Aorta (tissue), 5 donors: ENCODE data around the gene NDUFA8. TPM values are rescaled to one million over a fixed set of nuclear protein-coding genes. Genes with fewer than 3 reads are reported as not detected.

Experiments
- ATAC-seq: fragments of 200-7000 bp; cut with Tn5 transposase; one replicate; pipeline ENCODE4 v1.9.1; 2022; ENCODE audit warnings: moderate library complexity; ENCODE audit not compliant: low FRiP score
- DNase-seq, 2 donors: peaks; one replicate each; pipeline ENCODE4 v3.0.0-alpha.2; 2020
- H3K27ac ChIP-seq, 2 donors: one replicate each; pipeline ENCODE4 v1.5.1; 2013; ENCODE audit warnings: low read length in 2 of 2, mild to moderate bottlenecking in 2 of 2, moderate library complexity in 2 of 2, control low read depth in 1 of 2, inconsistent platforms in 1 of 2, low read depth in 1 of 2
- H3K27me3 ChIP-seq, 2 donors: one replicate each; pipeline ENCODE4 v1.6.1; 2013; ENCODE audit warnings: control low read depth in 1 of 2, low read length in 1 of 2, mild to moderate bottlenecking in 1 of 2, moderate library complexity in 1 of 2; ENCODE audit not compliant: insufficient read depth in 2 of 2, control insufficient read depth in 1 of 2
- H3K36me3 ChIP-seq, 2 donors: one replicate each; pipeline ENCODE4 v1.6.1; 2013; ENCODE audit warnings: control low read depth in 1 of 2, low read length in 1 of 2, mild to moderate bottlenecking in 1 of 2; ENCODE audit not compliant: insufficient read depth in 2 of 2, control insufficient read depth in 1 of 2
- H3K4me1 ChIP-seq, 2 donors: one replicate each; pipeline ENCODE4 v1.6.1; 2013; ENCODE audit warnings: low read length in 2 of 2, control low read depth in 1 of 2, mild to moderate bottlenecking in 1 of 2, moderate library complexity in 1 of 2; ENCODE audit not compliant: insufficient read depth in 2 of 2, control insufficient read depth in 1 of 2
- H3K4me3 ChIP-seq, 2 donors: one replicate each; pipeline ENCODE4 v1.5.1; 2013; ENCODE audit warnings: low read length in 2 of 2, control low read depth in 1 of 2, mild to moderate bottlenecking in 1 of 2
- H3K9me3 ChIP-seq: one replicate; pipeline ENCODE4 v1.6.1; 2013; ENCODE audit warnings: mild to moderate bottlenecking, low read length; ENCODE audit not compliant: control insufficient read depth
- WGBS, 2 donors: extraction: QIAGEN DNeasy Blood & Tissue Kit; methylation state at CpG; one replicate each; pipeline ENCODE4 v1.1.7; 2013; 5-methylcytosine and 5-hydroxymethylcytosine counted together
- intact Hi-C, 2 donors: fragments of 100-400 bp; cut with DNase I; formaldehyde crosslinking; loops; one replicate each; pipeline versions ENCODE4 v1.14.2 to v1.15.0; 2022
- polyA plus RNA-seq, 2 donors: library from polyadenylated mRNA; stranded (reverse); fragments of 200-250 nt; gene quantifications; one replicate each; pipeline ENCODE4 v1.2.3, GENCODE V29; 2013
- total RNA-seq, 2 donors: library from RNA; stranded (reverse); fragmentation: NEBNext Ultra II Directional; extraction: Animal tissue kit (Norgen Biotek cat#: 25700); gene quantifications; one replicate each; pipeline ENCODE4 v1.2.1, GENCODE V29; 2021
- donor health status: healthy with polysubstance abuse.
- donor health status: Bipolar disorder and iron deficiency.
- donor health status: DM: no; HTN: no; CAD: no.
- donor health status: DM: no; HTN: no; CAD: no.
- donor health status: DM: yes; HTN: yes; CAD: no.

Gene NDUFA8
- total and polyA plus RNA-seq, 4 donors: 25.3 to 65.6 (median 43.0) TPM

GRCh38 chr9:122190597-122191381 is 31.2 kb upstream of the NDUFA8 start:
- no peak for DNase-seq
- Histone ChIP-seq H3K9me3 (no peaks in the 10 kb centered on the region), H3K27me3 (no peaks in the 10 kb centered on the region), H3K36me3 (no peaks in the 10 kb centered on the region), H3K4me3 (no peak overlapping the region), H3K27ac (no peak overlapping the region), H3K4me1 (no peaks in the 10 kb centered on the region)
- WGBS, 2 donors: 85 to 87% methylated on average over 12 of the region's 12 CpGs
- intact Hi-C loops: no loop called here
- no peak for ATAC-seq

GRCh38 chr9:122188369-122188768 is 28.8 kb upstream of the NDUFA8 start:
- intact Hi-C loops: no loop called here

GRCh38 chr9:122186777-122187470 is 27.3 kb upstream of the NDUFA8 start:
- Histone ChIP-seq H3K27me3 (no peaks in the 10 kb centered on the region), H3K27ac (no peak overlapping the region), H3K9me3 (no peaks in the 10 kb centered on the region), H3K36me3 (no peaks in the 10 kb centered on the region), H3K4me3 (no peak overlapping the region), H3K4me1 (no peaks in the 10 kb centered on the region)
- WGBS, 2 donors: 90 to 93% methylated on average over 8 of the region's 8 CpGs
- DNase-seq: no peak
- no peak for ATAC-seq
- intact Hi-C loops: no loop called here

More at GRCh38 chr9:122188369-122188768, 28.8 kb upstream of the NDUFA8 start:
- H3K9me3 ChIP-seq: no peaks in the 10 kb centered on the region
- 77 to 78% methylated on average over 6 of the region's 6 CpGs for WGBS, 2 donors
- H3K4me3 ChIP-seq: no peak overlapping the region
- no peaks in the 10 kb centered on the region for H3K4me1 ChIP-seq
- no peaks in the 10 kb centered on the region for H3K36me3 ChIP-seq
- DNase-seq (no peak), ATAC-seq (no peak)
- no peak overlapping the region for H3K27ac ChIP-seq
- no peaks in the 10 kb centered on the region for H3K27me3 ChIP-seq

- Histone ChIP-seq H3K27me3 (no peaks in the 10 kb centered on the region), H3K4me3 (no peak overlapping the region), H3K9me3 (no peaks in the 10 kb centered on the region), H3K36me3 (no peaks in the 10 kb centered on the region), H3K4me1 (no peaks in the 10 kb centered on the region), H3K27ac (no peak overlapping the region)
- intact Hi-C loops: no loop called here
- WGBS, 2 donors: 86% methylated on average over 5 of the region's 5 CpGs
- ATAC-seq (no peak), DNase-seq (no peak)
These were observed 26.7 kb upstream of the NDUFA8 start for GRCh38 chr9:122186301-122186700.

- intact Hi-C loops: no loop called here
- Histone ChIP-seq H3K4me1 (no peaks in the 10 kb centered on the region), H3K9me3 (no peaks in the 10 kb centered on the region), H3K27me3 (no peaks in the 10 kb centered on the region), H3K27ac (no peak overlapping the region), H3K36me3 (no peaks in the 10 kb centered on the region), H3K4me3 (no peak overlapping the region)
- no peak for DNase-seq
- WGBS, 2 donors: 62 to 72% methylated on average over 1 of the region's 1 CpG
- no peak for ATAC-seq
These were observed 25.0 kb upstream of the NDUFA8 start for GRCh38 chr9:122184551-122184950.

GRCh38 chr9:122183501-122183900 is 23.9 kb upstream of the NDUFA8 start:
- Histone ChIP-seq H3K4me1 (no peaks in the 10 kb centered on the region), H3K9me3 (no peaks in the 10 kb centered on the region), H3K27me3 (no peaks in the 10 kb centered on the region), H3K4me3 (no peak overlapping the region), H3K36me3 (no peaks in the 10 kb centered on the region), H3K27ac (no peak overlapping the region)
- ATAC-seq: no peak
- intact Hi-C loops: no loop called here
- no peak for DNase-seq
- WGBS, 2 donors: 54 to 58% methylated on average over 7 of the region's 7 CpGs

GRCh38 chr9:122180633-122181032 is 21.1 kb upstream of the NDUFA8 start:
- Histone ChIP-seq H3K27me3 (no peaks in the 10 kb centered on the region), H3K36me3 (no peaks in the 10 kb centered on the region), H3K4me1 (no peaks in the 10 kb centered on the region), H3K27ac (no peak overlapping the region), H3K4me3 (no peak overlapping the region), H3K9me3 (no peaks in the 10 kb centered on the region)
- intact Hi-C loops: no loop called here
- 55 to 63% methylated on average over 4 of the region's 4 CpGs for WGBS, 2 donors
- ATAC-seq (no peak), DNase-seq (no peak)

GRCh38 chr9:122179690-122180074 is 20.1 kb upstream of the NDUFA8 start:
- Histone ChIP-seq H3K9me3 (no peaks in the 10 kb centered on the region), H3K4me3 (no peak overlapping the region), H3K27ac (no peak overlapping the region), H3K4me1 (no peaks in the 10 kb centered on the region), H3K27me3 (no peaks in the 10 kb centered on the region), H3K36me3 (no peaks in the 10 kb centered on the region)
- WGBS, 2 donors: 54 to 69% methylated on average over 2 of the region's 2 CpGs
- DNase-seq: no peak
- intact Hi-C loops: no loop called here
- no peak for ATAC-seq
